BE2C (cell line): Measurements from ENCODE around the gene BET1.

ENCODE experiments used
- DNase-seq: peaks from one replicate; pipeline ENCODE4 v3.0.0-alpha.2; 2020
- H3K27me3 ChIP-seq: fragments of 250-450 bp; sonication (Bioruptor Pico); 2 replicates; pipeline ENCODE4 v1.5.1; 2020; ENCODE audit warnings: mild to moderate bottlenecking
- H3K36me3 ChIP-seq: fragments of 250-450 bp; sonication (Bioruptor Pico); 2 replicates; pipeline ENCODE4 v1.5.1; 2020; ENCODE audit warnings: mild to moderate bottlenecking
- H3K4me1 ChIP-seq: fragments of 250-450 bp; sonication (Bioruptor Pico); 2 replicates; pipeline ENCODE4 v1.5.1; 2020
- H3K4me3 ChIP-seq: 2 replicates; pipeline ENCODE4 v1.5.1; 2011; ENCODE audit warnings: low read depth, low read length
- H3K9me3 ChIP-seq: fragments of 250-450 bp; sonication (Bioruptor Pico); 2 replicates; pipeline ENCODE4 v1.5.1; 2020
- CTCF ChIP-seq: IDR thresholded peaks from 2 replicates; pipeline ENCODE4 v1.5.1; 2012; ENCODE audit warnings: mild to moderate bottlenecking, low read depth, low read length

Gene BET1

GRCh38 chr7:94048755-94049154 lies 44.6 kb upstream of the BET1 start:
- no peak for DNase-seq
- Histone ChIP-seq H3K4me1 (no peaks in the 10 kb centered on the region), H3K9me3 (no peaks in the 10 kb centered on the region), H3K27me3 (no peaks in the 10 kb centered on the region), H3K36me3 (no peaks in the 10 kb centered on the region), H3K4me3 (no peak overlapping the region)
- no peak for TF ChIP-seq CTCF

- Histone ChIP-seq H3K4me3 (no peak overlapping the region), H3K27me3 (no peaks in the 10 kb centered on the region), H3K4me1 (no peaks in the 10 kb centered on the region), H3K36me3 (no peaks in the 10 kb centered on the region), H3K9me3 (no peaks in the 10 kb centered on the region)
- TF ChIP-seq CTCF, result no peak
- DNase-seq, result no peak
Measured at GRCh38 chr7:94047956-94048355, 43.8 kb upstream of the BET1 start.

GRCh38 chr7:94045581-94045980 lies 41.4 kb upstream of the BET1 start:
- TF ChIP-seq CTCF, result no peak
- Histone ChIP-seq H3K27me3 (no peaks in the 10 kb centered on the region; the same call in 1 of the 2 replicates), H3K4me1 (no peaks in the 10 kb centered on the region), H3K9me3 (no peaks in the 10 kb centered on the region), H3K36me3 (no peaks in the 10 kb centered on the region), H3K4me3 (no peak overlapping the region)
- no peak for DNase-seq

GRCh38 chr7:94044806-94045205 lies 40.7 kb upstream of the BET1 start:
- Histone ChIP-seq H3K9me3 (no peaks in the 10 kb centered on the region), H3K36me3 (no peaks in the 10 kb centered on the region), H3K27me3 (no peaks in the 10 kb centered on the region; the same call in 1 of the 2 replicates), H3K4me1 (no peaks in the 10 kb centered on the region), H3K4me3 (no peak overlapping the region)
- no peak for TF ChIP-seq CTCF
- DNase-seq, result no peak

GRCh38 chr7:94043299-94043698 lies 39.1 kb upstream of the BET1 start:
- Histone ChIP-seq H3K4me1 (no peaks in the 10 kb centered on the region), H3K4me3 (no peak overlapping the region), H3K9me3 (no peaks in the 10 kb centered on the region), H3K36me3 (no peaks in the 10 kb centered on the region), H3K27me3 (peaks cover 1% of the 10 kb centered on the region)
- TF ChIP-seq CTCF, result no peak
- no peak for DNase-seq

- no peak for TF ChIP-seq CTCF
- no peak for DNase-seq
- peaks cover 4% of the 10 kb centered on the region for H3K27me3 ChIP-seq
- no peaks in the 10 kb centered on the region for H3K36me3 ChIP-seq
- no peaks in the 10 kb centered on the region for H3K4me1 ChIP-seq
- no peaks in the 10 kb centered on the region for H3K9me3 ChIP-seq
- no peak overlapping the region for H3K4me3 ChIP-seq
Measured at GRCh38 chr7:94042381-94042780, 38.2 kb upstream of the BET1 start.
